Measurements from ENCODE around the gene JAKMIP3.

DNA sequence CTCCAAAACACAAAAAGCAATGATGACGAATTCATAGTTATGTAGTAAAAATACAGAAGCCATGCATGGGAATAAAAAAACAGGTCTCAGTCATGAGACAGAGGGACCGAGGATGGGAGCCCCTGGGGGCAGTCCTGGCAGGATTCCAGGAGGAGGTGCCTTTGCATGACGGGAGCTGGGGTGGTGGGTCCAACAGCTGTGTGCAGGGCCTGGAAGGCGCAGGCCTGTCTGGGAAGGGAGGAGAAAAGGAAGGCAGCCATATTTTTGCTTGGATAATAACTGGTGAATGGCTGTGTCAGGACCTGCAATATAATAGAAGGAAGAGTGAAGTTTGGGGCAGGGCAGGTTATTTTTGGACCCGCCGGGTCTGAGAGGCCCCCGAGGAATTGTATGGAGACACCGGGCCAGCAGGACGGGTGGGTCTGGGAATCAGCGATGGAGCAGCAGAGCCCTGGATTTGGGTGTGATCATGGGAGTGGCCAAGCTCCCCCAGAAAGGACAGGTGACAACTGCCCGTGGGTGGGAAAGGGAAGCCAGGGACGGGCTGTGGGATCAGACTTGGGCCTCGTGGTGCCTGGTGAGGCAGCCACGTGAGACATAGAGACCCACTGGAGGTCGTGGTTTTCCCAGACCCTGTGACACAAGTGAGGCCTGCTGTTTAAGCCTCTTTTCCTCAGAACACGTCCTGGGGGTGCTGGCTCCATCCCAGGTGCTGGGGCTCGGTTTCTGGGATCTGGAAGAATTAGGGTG lies 2.9 kb upstream of the JAKMIP3 start:
- no peak for TF ChIP-seq CTCF (IDR thresholded peaks at IDR 0.05)
- TF ChIP-seq POLR2A (IDR thresholded peaks at IDR 0.05) = no peak
